ENCODE data around the gene DUSP3. TPM values are rescaled to one million over a fixed set of nuclear protein-coding genes. Genes with fewer than 3 reads are reported as not detected.

The DUSP3 gene
- total RNA-seq, 1 experiment from 2014 or later = 16.9 TPM

DNA sequence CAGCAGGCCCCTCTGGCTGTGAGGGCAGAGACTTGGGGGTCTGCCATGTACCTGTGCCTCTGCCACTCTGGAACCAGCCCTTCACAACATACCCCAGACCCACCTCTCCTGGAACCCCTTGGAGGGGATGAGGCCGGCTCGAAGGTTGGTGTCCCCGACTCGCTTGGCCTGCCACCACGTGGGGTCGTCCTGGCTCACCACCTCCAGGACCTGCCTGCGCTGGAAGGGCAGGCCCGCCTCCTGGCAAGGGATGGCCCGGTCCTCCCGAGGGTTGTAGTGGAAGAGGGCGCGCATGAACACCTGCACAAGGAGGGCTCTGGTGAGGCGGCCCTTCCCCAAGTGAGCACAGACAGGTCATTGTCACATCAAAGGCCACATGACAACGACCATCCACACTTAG is 42.0 kb upstream of the DUSP3 start:
- no peaks in the 10 kb centered on the region for H3K23me2 ChIP-seq (ENCODE audit: insufficient read length, low read depth, low read length, poor library complexity, severe bottlenecking)
- no peaks in the 10 kb centered on the region for H3K79me1 ChIP-seq (ENCODE audit: insufficient read depth, low read depth, low read length, poor library complexity, severe bottlenecking)
- H2BK120ac ChIP-seq (ENCODE audit: low read depth, low read length, poor library complexity, severe bottlenecking) = no peak overlapping the region
- Mint-ChIP-seq H3K4me1 (no peaks in the 10 kb centered on the region), H3K27me3 (ENCODE audit: low read depth) (no peaks in the 10 kb centered on the region), H3K9me3 (no peaks in the 10 kb centered on the region), H3K4me3 (no peak overlapping the region), H3K36me3 (ENCODE audit: insufficient read depth in 1 of 3, low read depth in 3 of 3) (peaks cover 0 to 4% (median 2%) of the 10 kb centered on the region in 3 experiments; a peak in 5 of 7 replicates), H3K27ac (no peak overlapping the region)
- WGBS (ENCODE audit: extremely low coverage, insufficient read length, low lambda C conversion rate) = no CpG with 5 or more reads among the region's 14 CpGs
- H4K5ac ChIP-seq (ENCODE audit: insufficient read length, low read depth, low read length) = no peak overlapping the region
- H2BK15ac ChIP-seq (ENCODE audit: low read depth, low read length) = no peak overlapping the region
- H3K9me3 ChIP-seq (ENCODE audit: control insufficient read depth, low read depth, low read length) = no peaks in the 10 kb centered on the region
- H2AK5ac ChIP-seq (ENCODE audit: insufficient read length, low read length) = no peak overlapping the region
- H4K91ac ChIP-seq (ENCODE audit: insufficient read length, low read depth, low read length) = no peak overlapping the region
- no peaks in the 10 kb centered on the region for H3K27me3 ChIP-seq (ENCODE audit: insufficient read depth, low read length)
- no peak overlapping the region for H2BK12ac ChIP-seq (ENCODE audit: insufficient read length, low read depth, low read length)
- H4K20me1 ChIP-seq (ENCODE audit: control insufficient read depth, insufficient read depth, insufficient read length) = no peaks in the 10 kb centered on the region
- no peak overlapping the region for H3K27ac ChIP-seq (ENCODE audit: insufficient read length, low read depth, low read length)
- no peak overlapping the region for H2BK20ac ChIP-seq (ENCODE audit: low read depth, low read length, poor library complexity, severe bottlenecking)
- H2BK5ac ChIP-seq (ENCODE audit: insufficient read length, low read length) = no peak overlapping the region
- H2AFZ ChIP-seq (ENCODE audit: low read length) = no peak overlapping the region
- H3K56ac ChIP-seq (ENCODE audit: insufficient read length, low read depth, low read length) = no peak overlapping the region
- H3T11ph ChIP-seq (ENCODE audit: low read length) = no peak overlapping the region
- H3K4ac ChIP-seq (ENCODE audit: low read depth, low read length) = no peak overlapping the region
- H3K79me2 ChIP-seq (ENCODE audit: insufficient read depth, low read length) = no peaks in the 10 kb centered on the region
- no peak overlapping the region for H3K9ac ChIP-seq (ENCODE audit: extremely low read depth, insufficient read length, low read length)
- DNase-seq = no peak
- H3K23ac ChIP-seq (ENCODE audit: insufficient read length, low read depth, low read length) = no peak overlapping the region
- H3K18ac ChIP-seq (ENCODE audit: insufficient read length, low read depth, low read length) = no peak overlapping the region
- no peak overlapping the region for H3K14ac ChIP-seq (ENCODE audit: insufficient read depth, low read length)
- no peak overlapping the region for H3K4me2 ChIP-seq (ENCODE audit: insufficient read depth, insufficient read length, low read length)
- no peaks in the 10 kb centered on the region for H3K4me1 ChIP-seq (ENCODE audit: insufficient read depth, low read length)
- TF ChIP-seq, protein P1, sequence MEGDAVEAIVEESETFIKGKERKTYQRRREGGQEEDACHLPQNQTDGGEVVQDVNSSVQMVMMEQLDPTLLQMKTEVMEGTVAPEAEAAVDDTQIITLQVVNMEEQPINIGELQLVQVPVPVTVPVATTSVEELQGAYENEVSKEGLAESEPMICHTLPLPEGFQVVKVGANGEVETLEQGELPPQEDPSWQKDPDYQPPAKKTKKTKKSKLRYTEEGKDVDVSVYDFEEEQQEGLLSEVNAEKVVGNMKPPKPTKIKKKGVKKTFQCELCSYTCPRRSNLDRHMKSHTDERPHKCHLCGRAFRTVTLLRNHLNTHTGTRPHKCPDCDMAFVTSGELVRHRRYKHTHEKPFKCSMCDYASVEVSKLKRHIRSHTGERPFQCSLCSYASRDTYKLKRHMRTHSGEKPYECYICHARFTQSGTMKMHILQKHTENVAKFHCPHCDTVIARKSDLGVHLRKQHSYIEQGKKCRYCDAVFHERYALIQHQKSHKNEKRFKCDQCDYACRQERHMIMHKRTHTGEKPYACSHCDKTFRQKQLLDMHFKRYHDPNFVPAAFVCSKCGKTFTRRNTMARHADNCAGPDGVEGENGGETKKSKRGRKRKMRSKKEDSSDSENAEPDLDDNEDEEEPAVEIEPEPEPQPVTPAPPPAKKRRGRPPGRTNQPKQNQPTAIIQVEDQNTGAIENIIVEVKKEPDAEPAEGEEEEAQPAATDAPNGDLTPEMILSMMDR (conservative IDR thresholded peaks at IDR 0.05) = no peak
- H4K8ac ChIP-seq (replicated peaks; ENCODE audit: insufficient read length, low read depth, low read length) = no peak overlapping the region
